Measurements from ENCODE around the gene C19orf25.

- no peak for TF ChIP-seq POLR2AphosphoS5 (IDR thresholded peaks at IDR 0.05)
- no peak for TF ChIP-seq CTCF (IDR thresholded peaks at IDR 0.05)
Observed at GRCh38 chr19:1491849-1492170, 12.8 kb upstream of the C19orf25 start.

Data from prostate gland (tissue), 2 donors.